ENCODE data around the gene DEPDC5.

Gene DEPDC5

GRCh38 chr22:31917227-31917921, 163.6 kb downstream of the DEPDC5 start:
- DNase-seq (ENCODE audit: low read depth, low spot score), result no peak
- Histone ChIP-seq H3K27ac (no peak overlapping the region), H3K9me3 (ENCODE audit: low read depth, low read length) (no peaks in the 10 kb centered on the region), H3K9ac (ENCODE audit: insufficient read length) (no peak overlapping the region), H3K36me3 (ENCODE audit: insufficient read depth, low read length) (no peaks in the 10 kb centered on the region), H3K4me3 (no peak overlapping the region)
- TF ChIP-seq POLR2AphosphoS5 (IDR thresholded peaks at IDR 0.05; ENCODE audit: borderline replicate concordance, low read depth, low read length), result no peak

GRCh38 chr22:31919730-31920129, 165.9 kb downstream of the DEPDC5 start:
- no peak overlapping the region for H3K27ac ChIP-seq
- no peaks in the 10 kb centered on the region for H3K36me3 ChIP-seq (ENCODE audit: insufficient read depth, low read length)
- no peak for DNase-seq (ENCODE audit: low read depth, low spot score)
- no peak overlapping the region for H3K4me3 ChIP-seq
- no peak for TF ChIP-seq POLR2AphosphoS5 (IDR thresholded peaks at IDR 0.05; ENCODE audit: borderline replicate concordance, low read depth, low read length)
- no peak for TF ChIP-seq EZH2 (IDR thresholded peaks at IDR 0.05)
- no peak for TF ChIP-seq FOXP2 (optimal IDR thresholded peaks at IDR 0.05; ENCODE audit: control extremely low read depth, extremely low read length, insufficient read depth)
- H3K9ac ChIP-seq (ENCODE audit: insufficient read length), result no peak overlapping the region
- H3K9me3 ChIP-seq (ENCODE audit: low read depth, low read length), result no peaks in the 10 kb centered on the region

- no peak overlapping the region for H3K27ac ChIP-seq
- TF ChIP-seq EZH2 (IDR thresholded peaks at IDR 0.05) (no peak), POLR2AphosphoS5 (IDR thresholded peaks at IDR 0.05; ENCODE audit: borderline replicate concordance, low read depth, low read length) (no peak), FOXP2 (optimal IDR thresholded peaks at IDR 0.05; ENCODE audit: control extremely low read depth, extremely low read length, insufficient read depth) (no peak)
- no peaks in the 10 kb centered on the region for H3K36me3 ChIP-seq (ENCODE audit: insufficient read depth, low read length)
- H3K9ac ChIP-seq (ENCODE audit: insufficient read length), result no peak overlapping the region
- no peak for DNase-seq (ENCODE audit: low read depth, low spot score)
- no peaks in the 10 kb centered on the region for H3K9me3 ChIP-seq (ENCODE audit: low read depth, low read length)
- H3K4me3 ChIP-seq, result no peak overlapping the region
Measured at GRCh38 chr22:31920306-31920705, 166.5 kb downstream of the DEPDC5 start.

- Histone ChIP-seq H3K27ac (no peak overlapping the region), H3K9me3 (ENCODE audit: low read depth, low read length) (no peaks in the 10 kb centered on the region), H3K36me3 (ENCODE audit: insufficient read depth, low read length) (no peaks in the 10 kb centered on the region), H3K4me3 (no peak overlapping the region), H3K9ac (ENCODE audit: insufficient read length) (no peak overlapping the region)
- TF ChIP-seq POLR2AphosphoS5 (IDR thresholded peaks at IDR 0.05; ENCODE audit: borderline replicate concordance, low read depth, low read length), result no peak
- TF ChIP-seq EZH2 (IDR thresholded peaks at IDR 0.05), result no peak
- DNase-seq (ENCODE audit: low read depth, low spot score), result no peak
Measured at GRCh38 chr22:31921106-31921505, 167.3 kb downstream of the DEPDC5 start.

- H3K27ac ChIP-seq, result no peak overlapping the region
- TF ChIP-seq POLR2AphosphoS5 (IDR thresholded peaks at IDR 0.05; ENCODE audit: borderline replicate concordance, low read depth, low read length) (no peak), FOXP2 (optimal IDR thresholded peaks at IDR 0.05; ENCODE audit: control extremely low read depth, extremely low read length, insufficient read depth) (no peak), EZH2 (IDR thresholded peaks at IDR 0.05) (no peak)
- DNase-seq (ENCODE audit: low read depth, low spot score), result no peak
- H3K4me3 ChIP-seq, result no peak overlapping the region
- H3K9ac ChIP-seq (ENCODE audit: insufficient read length), result no peak overlapping the region
- no peaks in the 10 kb centered on the region for H3K9me3 ChIP-seq (ENCODE audit: low read depth, low read length)
- H3K36me3 ChIP-seq (ENCODE audit: insufficient read depth, low read length), result no peaks in the 10 kb centered on the region
Measured at GRCh38 chr22:31922534-31922933, 168.7 kb downstream of the DEPDC5 start.

- Histone ChIP-seq H3K36me3 (ENCODE audit: insufficient read depth, low read length) (no peaks in the 10 kb centered on the region), H3K27ac (no peak overlapping the region), H3K9ac (ENCODE audit: insufficient read length) (no peak overlapping the region), H3K4me3 (no peak overlapping the region), H3K9me3 (ENCODE audit: low read depth, low read length) (no peaks in the 10 kb centered on the region)
- no peak for DNase-seq (ENCODE audit: low read depth, low spot score)
- TF ChIP-seq POLR2AphosphoS5 (IDR thresholded peaks at IDR 0.05; ENCODE audit: borderline replicate concordance, low read depth, low read length) (no peak), FOXP2 (optimal IDR thresholded peaks at IDR 0.05; ENCODE audit: control extremely low read depth, extremely low read length, insufficient read depth) (no peak)
Measured at GRCh38 chr22:31923136-31923535, 169.3 kb downstream of the DEPDC5 start.

GRCh38 chr22:31923747-31924146, 169.9 kb downstream of the DEPDC5 start:
- Histone ChIP-seq H3K4me3 (no peak overlapping the region), H3K9ac (ENCODE audit: insufficient read length) (no peak overlapping the region), H3K36me3 (ENCODE audit: insufficient read depth, low read length) (no peaks in the 10 kb centered on the region), H3K9me3 (ENCODE audit: low read depth, low read length) (no peaks in the 10 kb centered on the region), H3K27ac (no peak overlapping the region)
- TF ChIP-seq POLR2AphosphoS5 (IDR thresholded peaks at IDR 0.05; ENCODE audit: borderline replicate concordance, low read depth, low read length), result no peak
- no peak for TF ChIP-seq EZH2 (IDR thresholded peaks at IDR 0.05)
- no peak for TF ChIP-seq FOXP2 (optimal IDR thresholded peaks at IDR 0.05; ENCODE audit: control extremely low read depth, extremely low read length, insufficient read depth)
- no peak for DNase-seq (ENCODE audit: low read depth, low spot score)

- no peak overlapping the region for H3K27ac ChIP-seq
- no peaks in the 10 kb centered on the region for H3K9me3 ChIP-seq (ENCODE audit: low read depth, low read length)
- no peak overlapping the region for H3K9ac ChIP-seq (ENCODE audit: insufficient read length)
- no peak for DNase-seq (ENCODE audit: low read depth, low spot score)
- TF ChIP-seq FOXP2 (optimal IDR thresholded peaks at IDR 0.05; ENCODE audit: control extremely low read depth, extremely low read length, insufficient read depth) (no peak), EZH2 (IDR thresholded peaks at IDR 0.05) (no peak), POLR2AphosphoS5 (IDR thresholded peaks at IDR 0.05; ENCODE audit: borderline replicate concordance, low read depth, low read length) (no peak)
- H3K4me3 ChIP-seq, result no peak overlapping the region
- H3K36me3 ChIP-seq (ENCODE audit: insufficient read depth, low read length), result no peaks in the 10 kb centered on the region
Measured at GRCh38 chr22:31925056-31925455, 171.2 kb downstream of the DEPDC5 start.

GRCh38 chr22:31926024-31926423, 172.2 kb downstream of the DEPDC5 start:
- H3K4me3 ChIP-seq, result no peak overlapping the region
- no peaks in the 10 kb centered on the region for H3K9me3 ChIP-seq (ENCODE audit: low read depth, low read length)
- no peak overlapping the region for H3K9ac ChIP-seq (ENCODE audit: insufficient read length)
- no peaks in the 10 kb centered on the region for H3K36me3 ChIP-seq (ENCODE audit: insufficient read depth, low read length)
- no peak overlapping the region for H3K27ac ChIP-seq
- no peak for DNase-seq (ENCODE audit: low read depth, low spot score)
- TF ChIP-seq POLR2AphosphoS5 (IDR thresholded peaks at IDR 0.05; ENCODE audit: borderline replicate concordance, low read depth, low read length) (no peak), FOXP2 (optimal IDR thresholded peaks at IDR 0.05; ENCODE audit: control extremely low read depth, extremely low read length, insufficient read depth) (no peak), EZH2 (IDR thresholded peaks at IDR 0.05) (no peak)

All from SK-N-MC (cell line).